SJCRH30 (cell line): Measurements from ENCODE around the gene FYN. TPM values are rescaled to one million over a fixed set of nuclear protein-coding genes. Genes with fewer than 3 reads are reported as not detected.

Source experiments
- DNase-seq, 2 experiments: peaks; one replicate each; pipeline ENCODE4 v3.0.0-alpha.2; 2015 to 2020
- H3K27ac ChIP-seq: fragments of 250-450 bp; sonication (Bioruptor Pico); 2 replicates; pipeline ENCODE4 v1.5.1; 2020; ENCODE audit warnings: mild to moderate bottlenecking, moderate library complexity
- H3K27me3 ChIP-seq: fragments of 250-450 bp; sonication (Bioruptor Pico); 2 replicates; pipeline ENCODE4 v1.5.1; 2020; ENCODE audit warnings: mild to moderate bottlenecking, moderate library complexity
- H3K36me3 ChIP-seq: fragments of 250-450 bp; sonication (Bioruptor Pico); 2 replicates; pipeline ENCODE4 v1.5.1; 2020; ENCODE audit warnings: mild to moderate bottlenecking, moderate library complexity
- H3K4me1 ChIP-seq: fragments of 250-450 bp; sonication (Bioruptor Pico); 2 replicates; pipeline ENCODE4 v1.5.1; 2020; ENCODE audit warnings: mild to moderate bottlenecking, moderate library complexity
- H3K4me3 ChIP-seq: fragments of 250-450 bp; sonication (Bioruptor Pico); 2 replicates; pipeline ENCODE4 v1.5.1; 2020; ENCODE audit warnings: mild to moderate bottlenecking, moderate library complexity
- H3K9me3 ChIP-seq: fragments of 250-450 bp; sonication (Bioruptor Pico); replicated peaks from 2 replicates; pipeline ENCODE4 v1.5.1; 2020; ENCODE audit warnings: mild to moderate bottlenecking, moderate library complexity
- total RNA-seq: library from RNA; depleted of rRNA; stranded (reverse); fragments of >200 nt; shearing (Covaris generic); gene quantifications from 2 replicates; pipeline ENCODE4 v1.2.3, GENCODE V29; 2014

Gene FYN
- total RNA-seq, 1 experiment from 2014 or later, result 57.1 TPM

- peaks cover 5% of the 10 kb centered on the region; the same call in 1 of the 2 replicates for H3K36me3 ChIP-seq
- H3K4me3 ChIP-seq, result no peak overlapping the region
- H3K4me1 ChIP-seq, result no peaks in the 10 kb centered on the region
- H3K27ac ChIP-seq, result no peak overlapping the region
- no peaks in the 10 kb centered on the region for H3K27me3 ChIP-seq
- H3K9me3 ChIP-seq, result peaks cover under 1% of the 10 kb centered on the region; the same call in 1 of the 2 replicates
- no peak for DNase-seq
Measured at GRCh38 chr6:111738156-111738555, 135.1 kb downstream of the FYN start.

- H3K4me1 ChIP-seq, result peaks cover under 1% of the 10 kb centered on the region; the same call in 1 of the 2 replicates
- no peak overlapping the region for H3K27ac ChIP-seq
- H3K9me3 ChIP-seq, result peaks cover 7% of the 10 kb centered on the region; the same call in 1 of the 2 replicates
- no peak overlapping the region for H3K4me3 ChIP-seq
- peaks cover 5% of the 10 kb centered on the region; the same call in 1 of the 2 replicates for H3K36me3 ChIP-seq
- no peaks in the 10 kb centered on the region for H3K27me3 ChIP-seq
- no peak for DNase-seq
Measured at GRCh38 chr6:111737065-111737521, 136.2 kb downstream of the FYN start.

DNA sequence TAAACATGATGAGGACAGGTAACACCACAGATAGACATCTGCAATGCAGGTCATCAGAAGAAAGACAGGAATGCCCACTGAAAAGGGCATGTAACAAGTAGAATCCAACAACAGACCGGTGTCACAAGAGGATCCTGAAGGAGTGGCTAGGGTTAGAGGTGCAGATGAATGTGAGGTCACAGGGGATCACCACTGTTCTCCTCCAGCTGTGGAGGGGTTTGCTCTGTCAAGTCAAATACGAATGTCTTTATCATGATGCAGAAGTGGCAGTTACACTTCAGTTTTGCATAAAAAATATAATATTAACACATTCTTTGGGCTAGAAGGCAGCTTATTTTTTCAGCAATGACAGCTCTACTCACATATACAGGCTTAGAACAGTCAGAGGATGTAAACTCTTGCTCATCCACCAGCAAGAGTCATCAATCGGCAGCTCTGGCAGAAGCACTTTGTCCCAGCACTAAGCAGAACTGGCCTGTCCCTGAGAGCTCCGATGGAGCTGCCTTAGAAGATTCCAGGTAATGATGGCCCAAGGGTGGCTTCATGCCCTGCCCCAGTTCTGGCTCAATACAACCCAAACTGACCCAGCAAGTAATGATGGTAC is 137.1 kb downstream of the FYN start:
- Histone ChIP-seq H3K4me3 (no peak overlapping the region), H3K27me3 (no peaks in the 10 kb centered on the region), H3K4me1 (peaks cover 9% of the 10 kb centered on the region), H3K27ac (no peak overlapping the region), H3K36me3 (peaks cover 3% of the 10 kb centered on the region; the same call in 1 of the 2 replicates), H3K9me3 (peaks cover 7% of the 10 kb centered on the region; the same call in 1 of the 2 replicates)
- no peak for DNase-seq

DNA sequence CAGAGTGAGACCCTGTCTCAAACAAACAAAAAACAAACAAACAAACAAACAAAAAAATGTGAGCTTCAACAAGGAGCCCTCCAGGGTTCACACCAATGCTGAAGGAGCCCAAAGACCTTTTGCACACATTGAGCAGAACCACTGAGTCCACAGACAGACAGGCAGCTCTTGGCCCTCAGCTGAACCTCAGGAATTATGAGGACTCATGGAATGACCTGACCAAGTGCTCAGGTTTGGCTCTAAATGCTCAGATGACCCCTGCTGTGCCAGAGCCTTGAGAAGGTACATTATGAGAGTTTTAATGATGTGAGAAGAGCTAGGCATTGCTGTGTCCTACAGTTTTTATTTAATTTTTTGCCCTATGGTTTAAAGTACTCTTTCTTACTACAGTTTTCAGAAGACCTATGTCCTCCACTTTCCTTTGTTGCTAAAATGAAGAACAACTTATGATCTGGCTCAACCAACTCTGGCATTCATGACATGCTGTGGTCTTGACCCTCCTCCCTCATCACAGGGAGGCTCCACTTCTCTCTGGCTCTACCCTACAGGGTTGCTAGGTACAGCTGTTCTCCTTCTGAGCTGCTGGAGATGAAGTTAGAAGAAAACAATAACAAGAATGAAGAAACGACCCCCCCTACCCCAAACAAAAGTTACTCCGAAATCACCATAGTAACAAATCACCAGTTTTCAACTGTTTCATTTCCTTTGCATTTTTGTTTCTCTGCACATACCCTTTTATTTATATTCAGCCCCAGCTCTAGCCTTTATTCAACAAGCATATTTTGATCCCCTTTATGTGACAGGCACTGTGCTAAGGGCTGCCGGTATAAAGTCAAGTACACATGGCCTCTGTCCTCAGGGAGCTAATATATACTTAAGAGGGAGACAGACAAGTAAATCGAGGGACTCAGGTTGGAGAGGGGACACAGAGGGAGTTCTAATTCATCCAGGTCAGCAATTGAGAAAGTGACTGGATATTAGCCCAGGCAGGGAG is 138.9 kb downstream of the FYN start:
- Histone ChIP-seq H3K36me3 (no peaks in the 10 kb centered on the region), H3K4me3 (no peak overlapping the region), H3K27ac (no peak overlapping the region), H3K9me3 (peaks cover 7% of the 10 kb centered on the region; the same call in 1 of the 2 replicates), H3K27me3 (no peaks in the 10 kb centered on the region), H3K4me1 (peaks cover 16% of the 10 kb centered on the region)
- DNase-seq, result no peak

DNA sequence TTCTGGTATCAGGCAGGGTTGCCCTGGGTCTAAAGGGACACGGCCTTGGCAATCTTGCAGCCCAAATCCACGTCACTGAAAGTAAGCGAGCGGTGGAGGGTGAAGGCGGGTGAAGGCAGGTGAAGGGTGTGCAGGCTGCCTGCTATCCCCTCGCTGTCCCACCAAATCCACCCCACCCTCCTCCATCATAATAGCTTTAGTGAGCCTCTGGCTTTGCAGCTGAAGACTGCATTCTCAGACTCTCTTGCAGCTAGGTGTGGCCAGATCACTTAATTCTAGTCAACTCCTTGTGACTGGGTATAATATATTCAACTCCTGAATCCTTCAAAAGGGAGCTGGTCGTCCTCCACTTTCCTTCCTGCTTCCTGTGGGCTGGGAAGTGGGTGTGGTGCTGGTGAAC is 140.9 kb downstream of the FYN start:
- Histone ChIP-seq H3K27ac (no peak overlapping the region), H3K4me1 (peaks cover 16% of the 10 kb centered on the region), H3K27me3 (no peaks in the 10 kb centered on the region), H3K9me3 (peaks cover 7% of the 10 kb centered on the region; the same call in 1 of the 2 replicates), H3K36me3 (no peaks in the 10 kb centered on the region), H3K4me3 (no peak overlapping the region)
- no peak for DNase-seq

GRCh38 chr6:111731456-111732195 is 141.6 kb downstream of the FYN start:
- no peaks in the 10 kb centered on the region for H3K36me3 ChIP-seq
- peak overlapping the region; percentile 56 for H3K27ac ChIP-seq
- peak; percentile 66 to 83 for DNase-seq

GRCh38 chr6:111730864-111731263 is 142.4 kb downstream of the FYN start:
- peak overlapping the region; percentile 56 for H3K27ac ChIP-seq
- no peaks in the 10 kb centered on the region for H3K36me3 ChIP-seq
- H3K4me1 ChIP-seq, result peaks cover 16% of the 10 kb centered on the region
- H3K9me3 ChIP-seq, result peaks cover 7% of the 10 kb centered on the region; the same call in 1 of the 2 replicates
- peak in 1 of 2 experiments; percentile 29 for DNase-seq
- no peaks in the 10 kb centered on the region for H3K27me3 ChIP-seq
- peak overlapping the region; percentile 20 for H3K4me3 ChIP-seq

More at GRCh38 chr6:111731456-111732195, 141.6 kb downstream of the FYN start:
- peaks cover 16% of the 10 kb centered on the region for H3K4me1 ChIP-seq
- H3K27me3 ChIP-seq, result no peaks in the 10 kb centered on the region
- H3K9me3 ChIP-seq, result peaks cover 7% of the 10 kb centered on the region; the same call in 1 of the 2 replicates
- H3K4me3 ChIP-seq, result peak overlapping the region; percentile 20

GRCh38 chr6:111727802-111728201 is 145.4 kb downstream of the FYN start:
- no peaks in the 10 kb centered on the region for H3K27me3 ChIP-seq
- no peaks in the 10 kb centered on the region for H3K36me3 ChIP-seq
- DNase-seq, result peak in 1 of 2 experiments; percentile 38
- peaks cover 2% of the 10 kb centered on the region; the same call in 1 of the 2 replicates for H3K9me3 ChIP-seq
- no peak overlapping the region for H3K4me3 ChIP-seq
- H3K27ac ChIP-seq, result no peak overlapping the region
- peaks cover 16% of the 10 kb centered on the region for H3K4me1 ChIP-seq

- no peak overlapping the region for H3K4me3 ChIP-seq
- peaks cover 15% of the 10 kb centered on the region for H3K4me1 ChIP-seq
- H3K36me3 ChIP-seq, result no peaks in the 10 kb centered on the region
- DNase-seq, result no peak
- H3K27me3 ChIP-seq, result no peaks in the 10 kb centered on the region
- no peak overlapping the region for H3K27ac ChIP-seq
- H3K9me3 ChIP-seq, result no peaks in the 10 kb centered on the region
Measured at GRCh38 chr6:111727041-111727440, 146.2 kb downstream of the FYN start.

- no peak for DNase-seq
Measured at GRCh38 chr6:111725446-111726112, 147.7 kb downstream of the FYN start.

GRCh38 chr6:111724505-111724904 is 148.7 kb downstream of the FYN start:
- Histone ChIP-seq H3K36me3 (no peaks in the 10 kb centered on the region; the same call in 1 of the 2 replicates), H3K9me3 (no peaks in the 10 kb centered on the region), H3K27ac (no peak overlapping the region), H3K27me3 (no peaks in the 10 kb centered on the region), H3K4me1 (no peaks in the 10 kb centered on the region), H3K4me3 (no peak overlapping the region)
- DNase-seq, result no peak

More at GRCh38 chr6:111725446-111726112, 147.7 kb downstream of the FYN start:
- Histone ChIP-seq H3K9me3 (no peaks in the 10 kb centered on the region), H3K36me3 (no peaks in the 10 kb centered on the region), H3K4me1 (peaks cover 2% of the 10 kb centered on the region), H3K4me3 (no peak overlapping the region), H3K27ac (no peak overlapping the region), H3K27me3 (no peaks in the 10 kb centered on the region)

GRCh38 chr6:111724039-111724438 is 149.2 kb downstream of the FYN start:
- no peaks in the 10 kb centered on the region for H3K27me3 ChIP-seq
- H3K4me3 ChIP-seq, result no peak overlapping the region
- no peak overlapping the region for H3K27ac ChIP-seq
- DNase-seq, result no peak
- H3K36me3 ChIP-seq, result no peaks in the 10 kb centered on the region; the same call in 1 of the 2 replicates
- no peaks in the 10 kb centered on the region for H3K9me3 ChIP-seq
- H3K4me1 ChIP-seq, result no peaks in the 10 kb centered on the region

DNA sequence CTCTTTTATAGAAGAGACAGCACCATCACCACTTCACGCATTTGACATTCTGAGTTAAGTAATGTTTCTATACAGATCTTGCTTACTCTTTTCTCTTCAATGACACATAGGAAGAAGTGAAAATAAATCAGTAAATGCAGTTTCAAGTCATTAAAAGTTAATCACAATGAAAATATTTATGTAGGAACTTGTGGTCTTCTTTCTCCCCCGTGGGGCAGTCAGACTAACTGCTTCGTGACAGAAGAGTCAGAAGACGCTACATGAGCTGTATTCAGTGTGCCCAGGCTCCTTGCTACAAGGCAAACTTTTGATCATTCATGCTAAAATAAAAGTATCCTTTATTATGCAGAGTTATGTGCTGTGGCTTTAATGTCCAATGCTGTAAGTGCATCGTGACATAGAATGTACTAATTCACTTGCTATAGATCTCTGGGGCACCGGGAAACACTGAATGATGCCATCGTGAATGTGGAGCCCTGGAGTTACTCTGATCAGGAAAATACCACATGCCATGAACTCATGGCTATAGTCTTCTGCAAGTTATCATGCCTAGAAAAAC is 149.8 kb downstream of the FYN start:
- no peak for DNase-seq
- Histone ChIP-seq H3K27ac (no peak overlapping the region), H3K9me3 (no peaks in the 10 kb centered on the region), H3K27me3 (no peaks in the 10 kb centered on the region), H3K4me1 (no peaks in the 10 kb centered on the region), H3K36me3 (no peaks in the 10 kb centered on the region; the same call in 1 of the 2 replicates), H3K4me3 (no peak overlapping the region)
